Caco-2 (cell line): Measurements from ENCODE around the gene SPATA31C1. TPM values are rescaled to one million over a fixed set of nuclear protein-coding genes. Genes with fewer than 3 reads are reported as not detected.

Experiments
- BruUV-seq: library from RNA; stranded (reverse); fragments of 400-500 nt; replicated peaks from 2 replicates; lab custom pipeline; 2021; lab: Mats Ljungman, UMichigan
- CTCF ChIA-PET: fragments of 300-600 bp; sonication (Branson Sonifier 250); formaldehyde crosslinking; loops from one replicate; lab custom pipeline; 2022; ENCODE audit warnings: antibody characterized with exemption; lab: Charles Lee
- POLR2A ChIA-PET: fragments of 300-600 bp; sonication (Branson Sonifier 250); formaldehyde crosslinking; loops from one replicate; lab custom pipeline; 2022; ENCODE audit warnings: antibody characterized with exemption; lab: Charles Lee
- DNase-seq, 2 experiments: peaks; one replicate each; pipeline versions ENCODE4 v3.0.0 to v3.0.0-alpha.2; 2020 to 2022
- H3K27me3 ChIP-seq: replicated peaks from 2 replicates; pipeline ENCODE4 v1.6.0; 2011; ENCODE audit warnings: low read length; ENCODE audit not compliant: control insufficient read depth, insufficient read depth
- H3K36me3 ChIP-seq: 2 replicates; pipeline ENCODE4 v1.5.1; 2011; ENCODE audit warnings: low read length; ENCODE audit not compliant: control insufficient read depth, insufficient read depth
- H3K4me1 ChIP-seq: fragments of 250-450 bp; sonication (Bioruptor Pico); 2 replicates; pipeline ENCODE4 v1.5.1; 2020; ENCODE audit warnings: mild to moderate bottlenecking
- H3K4me3 ChIP-seq: 2 replicates; pipeline ENCODE4 v1.5.1; 2011; ENCODE audit warnings: low read depth, mild to moderate bottlenecking, control low read depth, low read length
- H3K9me3 ChIP-seq: fragments of 250-450 bp; sonication (Bioruptor Pico); 2 replicates; pipeline ENCODE4 v1.5.1; 2020; ENCODE audit warnings: mild to moderate bottlenecking, moderate library complexity
- H3K27ac Mint-ChIP-seq: one replicate; pipeline ENCODE4 v1.8.0; 2022; ENCODE audit warnings: mixed read lengths; ENCODE audit not compliant: unreplicated experiment
- H3K27me3 Mint-ChIP-seq: one replicate; pipeline ENCODE4 v1.8.0; 2022; ENCODE audit warnings: mixed read lengths; ENCODE audit not compliant: insufficient read depth, unreplicated experiment
- H3K36me3 Mint-ChIP-seq: one replicate; pipeline ENCODE4 v1.8.0; 2022; ENCODE audit warnings: mild to moderate bottlenecking, mixed read lengths; ENCODE audit not compliant: insufficient read depth, unreplicated experiment
- H3K4me1 Mint-ChIP-seq: one replicate; pipeline ENCODE4 v1.8.0; 2022; ENCODE audit warnings: low read depth, mixed read lengths; ENCODE audit not compliant: unreplicated experiment
- H3K4me3 Mint-ChIP-seq: one replicate; pipeline ENCODE4 v1.8.0; 2022; ENCODE audit warnings: mild to moderate bottlenecking, moderate library complexity, mixed read lengths; ENCODE audit not compliant: unreplicated experiment
- H3K9me3 Mint-ChIP-seq: one replicate; pipeline ENCODE4 v1.8.0; 2022; ENCODE audit warnings: mixed read lengths; ENCODE audit not compliant: unreplicated experiment
- CTCF ChIP-seq, 2 experiments: fragments of 200-600 bp in 1 of 2; IDR thresholded peaks; 1 replicate in 1 of 2; 2 replicates in 1 of 2; pipeline versions ENCODE4 v1.5.1 to v1.8.0; 2011 to 2022; ENCODE audit warnings: antibody characterized with exemption in 1 of 2, control low read depth in 1 of 2, inconsistent platforms in 1 of 2, low read depth in 1 of 2, low read length in 1 of 2, mild to moderate bottlenecking in 1 of 2, moderate library complexity in 1 of 2; ENCODE audit not compliant: insufficient read depth in 1 of 2, severe bottlenecking in 1 of 2, unreplicated experiment in 1 of 2
- intact Hi-C: fragments of 100-400 bp; cut with micrococcal nuclease; formaldehyde crosslinking; loops from one replicate; pipeline ENCODE4 v1.10.0; 2022; ENCODE audit not compliant: unreplicated experiment
- total RNA-seq: library from RNA; stranded (reverse); gene quantifications from 2 replicates; pipeline ENCODE4 v1.2.3, GENCODE V29; 2022

The SPATA31C1 gene
- total RNA-seq, 1 experiment from 2014 or later: not detected

- no peak overlapping the region for H3K4me3 ChIP-seq
- Mint-ChIP-seq H3K9me3 (no peaks in the 10 kb centered on the region), H3K4me3 (no peak overlapping the region), H3K36me3 (no peaks in the 10 kb centered on the region), H3K27me3 (no peaks in the 10 kb centered on the region), H3K4me1 (no peaks in the 10 kb centered on the region), H3K27ac (no peak overlapping the region)
- POLR2A ChIA-PET: no interaction called here
- H3K27me3 ChIP-seq: no peaks in the 10 kb centered on the region
- no peak for TF ChIP-seq CTCF (IDR thresholded peaks at IDR 0.05; ENCODE audit: insufficient read depth in 1 of 2, low read depth in 1 of 2, low read length in 1 of 2, severe bottlenecking in 1 of 2, unreplicated experiment in 1 of 2)
- intact Hi-C loops: no loop called here
- H3K36me3 ChIP-seq: no peaks in the 10 kb centered on the region
- no TSS peak for BruUV-seq
- no peak for DNase-seq
- H3K4me1 ChIP-seq: no peaks in the 10 kb centered on the region
- CTCF ChIA-PET: no interaction called here
- no peaks in the 10 kb centered on the region for H3K9me3 ChIP-seq
Observed at GRCh38 chr9:87944096-87944495, 26.3 kb downstream of the SPATA31C1 start.

GRCh38 chr9:87944682-87945081 lies 26.9 kb downstream of the SPATA31C1 start:
- no peaks in the 10 kb centered on the region for H3K9me3 Mint-ChIP-seq
- intact Hi-C loops: no loop called here
- TF ChIP-seq CTCF (IDR thresholded peaks at IDR 0.05; ENCODE audit: insufficient read depth in 1 of 2, low read depth in 1 of 2, low read length in 1 of 2, severe bottlenecking in 1 of 2, unreplicated experiment in 1 of 2): no peak
- H3K4me3 ChIP-seq: no peak overlapping the region
- CTCF ChIA-PET: no interaction called here
- H3K27ac Mint-ChIP-seq: no peak overlapping the region
- H3K27me3 ChIP-seq: no peaks in the 10 kb centered on the region
- H3K27me3 Mint-ChIP-seq: no peaks in the 10 kb centered on the region
- H3K4me3 Mint-ChIP-seq: no peak overlapping the region
- no peaks in the 10 kb centered on the region for H3K4me1 Mint-ChIP-seq
- H3K36me3 Mint-ChIP-seq: no peaks in the 10 kb centered on the region
- BruUV-seq: no TSS peak
- H3K36me3 ChIP-seq: no peaks in the 10 kb centered on the region
- H3K4me1 ChIP-seq: no peaks in the 10 kb centered on the region
- DNase-seq: no peak
- POLR2A ChIA-PET: no interaction called here
- no peaks in the 10 kb centered on the region for H3K9me3 ChIP-seq

GRCh38 chr9:87950296-87950695 lies 32.5 kb downstream of the SPATA31C1 start:
- DNase-seq: no peak
- BruUV-seq: no TSS peak
- POLR2A ChIA-PET: no interaction called here
- H3K27me3 Mint-ChIP-seq: no peaks in the 10 kb centered on the region
- intact Hi-C loops: no loop called here
- CTCF ChIA-PET: no interaction called here
- Histone ChIP-seq H3K9me3 (no peaks in the 10 kb centered on the region), H3K4me3 (no peak overlapping the region), H3K36me3 (no peaks in the 10 kb centered on the region), H3K4me1 (no peaks in the 10 kb centered on the region), H3K27me3 (no peaks in the 10 kb centered on the region)
- no peaks in the 10 kb centered on the region for H3K9me3 Mint-ChIP-seq
- H3K36me3 Mint-ChIP-seq: no peaks in the 10 kb centered on the region
- H3K4me1 Mint-ChIP-seq: no peaks in the 10 kb centered on the region
- H3K4me3 Mint-ChIP-seq: no peak overlapping the region
- no peak overlapping the region for H3K27ac Mint-ChIP-seq
- TF ChIP-seq CTCF (IDR thresholded peaks at IDR 0.05; ENCODE audit: insufficient read depth in 1 of 2, low read depth in 1 of 2, low read length in 1 of 2, severe bottlenecking in 1 of 2, unreplicated experiment in 1 of 2): no peak
